H1 (cell line): Measurements from ENCODE around the gene SLC24A4. TPM values are rescaled to one million over a fixed set of nuclear protein-coding genes. Genes with fewer than 3 reads are reported as not detected.

Experiments
- CTCF ChIA-PET: fragments of 300-600 bp; sonication (Branson Sonifier 250); formaldehyde crosslinking; loops from one replicate; lab custom pipeline; 2021; ENCODE audit not compliant: partially characterized antibody; lab: Charles Lee
- POLR2A ChIA-PET: fragments of 300-600 bp; sonication (Branson Sonifier 250); formaldehyde crosslinking; loops from one replicate; lab custom pipeline; 2021; ENCODE audit warnings: inconsistent platforms; ENCODE audit not compliant: partially characterized antibody; lab: Charles Lee
- DNase-seq, 2 experiments: peaks; one replicate each; pipeline versions ENCODE4 v3.0.0 to v3.0.0-alpha.2; 2010 to 2022; ENCODE audit warnings: low spot score in 2 of 2, low read depth in 1 of 2, mixed read lengths in 1 of 2
- FAIRE-seq: peaks from 2 replicates; lab custom pipeline; 2011; peaks lifted over from hg19 to GRCh38; lab: Jason Lieb, UNC
- H2AFZ ChIP-seq: 2 replicates; pipeline ENCODE4 v1.8.1; 2012; ENCODE audit warnings: low read length, inconsistent platforms
- H2AK5ac ChIP-seq: 2 replicates; pipeline ENCODE4 v1.6.1; 2013; ENCODE audit warnings: low read depth, low read length
- H2BK120ac ChIP-seq: replicated peaks from 2 replicates; pipeline ENCODE3; 2013; ENCODE audit warnings: low read depth, low read length, inconsistent platforms
- H2BK12ac ChIP-seq: 2 replicates; pipeline ENCODE4 v1.6.1; 2013; ENCODE audit warnings: low read depth, low read length
- H2BK15ac ChIP-seq: 2 replicates; pipeline ENCODE4 v1.6.1; 2013; ENCODE audit warnings: low read length
- H2BK20ac ChIP-seq: 2 replicates; pipeline ENCODE4 v1.6.1; 2013; ENCODE audit warnings: low read length
- H2BK5ac ChIP-seq: 2 replicates; pipeline ENCODE4 v1.6.1; 2013; ENCODE audit warnings: low read depth, low read length
- H3K14ac ChIP-seq: 2 replicates; pipeline ENCODE4 v1.6.1; 2013; ENCODE audit warnings: inconsistent platforms; ENCODE audit not compliant: insufficient read length
- H3K18ac ChIP-seq: 2 replicates; pipeline ENCODE4 v1.6.1; 2013; ENCODE audit warnings: low read length; ENCODE audit errors: extremely low read depth
- H3K23ac ChIP-seq: 2 replicates; pipeline ENCODE4 v1.6.1; 2013; ENCODE audit warnings: inconsistent platforms; ENCODE audit not compliant: insufficient read length
- H3K23me2 ChIP-seq: 2 replicates; pipeline ENCODE4 v1.6.1; 2013; ENCODE audit warnings: low read depth, low read length
- H3K27ac ChIP-seq: 2 replicates; pipeline ENCODE4 v1.6.1; 2011; ENCODE audit warnings: low read depth, low read length, inconsistent platforms
- H3K27me3 ChIP-seq, 4 experiments: replicated peaks in 1 of 4; 1 replicate in 1 of 4; 2 replicates in 3 of 4; pipeline versions ENCODE4 v1.6.1 to v1.8.1; 2011 to 2013; ENCODE audit warnings: low read length in 3 of 4, mild to moderate bottlenecking in 3 of 4, inconsistent platforms in 2 of 4, mixed read lengths in 2 of 4, moderate library complexity in 1 of 4; ENCODE audit not compliant: control insufficient read depth in 3 of 4, insufficient read depth in 3 of 4; ENCODE audit errors: extremely low read depth in 1 of 4
- H3K36me3 ChIP-seq, 4 experiments: 2 replicates each; pipeline versions ENCODE4 v1.6.1 to v1.8.1; 2011 to 2013; ENCODE audit warnings: mild to moderate bottlenecking in 4 of 4, low read length in 3 of 4, moderate library complexity in 2 of 4, control low read depth in 1 of 4, inconsistent platforms in 1 of 4; ENCODE audit not compliant: insufficient read depth in 4 of 4, control insufficient read depth in 2 of 4
- H3K4ac ChIP-seq: replicated peaks from 2 replicates; pipeline ENCODE3; 2013; ENCODE audit warnings: low read length, low read depth, mixed read lengths, inconsistent platforms; ENCODE audit not compliant: insufficient read length
- H3K4me1 ChIP-seq, 4 experiments: replicated peaks in 1 of 4; 1 replicate in 1 of 4; 2 replicates in 3 of 4; pipeline versions ENCODE4 v1.6.1 to v1.8.1; 2011 to 2013; ENCODE audit warnings: low read length in 3 of 4, inconsistent platforms in 2 of 4, mixed read lengths in 1 of 4; ENCODE audit not compliant: insufficient read depth in 4 of 4, control insufficient read depth in 3 of 4
- H3K4me2 ChIP-seq, 2 experiments: 2 replicates each; pipeline versions ENCODE4 v1.6.1 to v1.8.1; 2011 to 2013; ENCODE audit warnings: low read depth in 2 of 2, low read length in 2 of 2, control low read depth in 1 of 2, inconsistent platforms in 1 of 2, mild to moderate bottlenecking in 1 of 2; ENCODE audit not compliant: insufficient read depth in 1 of 2
- H3K4me3 ChIP-seq, 4 experiments: fragments of 200-600, 300-600 bp in 1 of 4; sonication (generic), shearing (Covaris generic), sonication (Bioruptor Twin) in 1 of 4; 2 replicates each; pipeline versions ENCODE4 v1.5.1 to v1.8.1; 2011 to 2016; ENCODE audit warnings: low read length in 4 of 4, low read depth in 3 of 4, control low read depth in 2 of 4, inconsistent platforms in 2 of 4, mild to moderate bottlenecking in 2 of 4, mixed read lengths in 1 of 4, moderate library complexity in 1 of 4; ENCODE audit not compliant: insufficient read depth in 2 of 4; ENCODE audit errors: extremely low read depth in 1 of 4
- H3K56ac ChIP-seq: replicated peaks from 2 replicates; pipeline ENCODE3; 2013; ENCODE audit warnings: low read depth, mild to moderate bottlenecking, mixed read lengths, low read length, inconsistent platforms; ENCODE audit not compliant: insufficient read length
- H3K79me1 ChIP-seq: 2 replicates; pipeline ENCODE4 v1.6.1; 2013; ENCODE audit warnings: low read depth, low read length, control low read depth
- H3K79me2 ChIP-seq, 2 experiments: 2 replicates each; pipeline versions ENCODE4 v1.6.1 to v1.8.1; 2012 to 2013; ENCODE audit warnings: low read length in 2 of 2, mild to moderate bottlenecking in 2 of 2, inconsistent platforms in 1 of 2; ENCODE audit not compliant: insufficient read depth in 2 of 2, control insufficient read depth in 1 of 2
- H3K9ac ChIP-seq, 4 experiments: replicated peaks in 1 of 4; 1 replicate in 1 of 4; 2 replicates in 3 of 4; pipeline versions ENCODE4 v1.6.1 to v1.8.1; 2011 to 2013; ENCODE audit warnings: low read depth in 3 of 4, low read length in 3 of 4, control low read depth in 2 of 4, mild to moderate bottlenecking in 2 of 4, moderate library complexity in 2 of 4, inconsistent platforms in 1 of 4; ENCODE audit errors: extremely low read depth in 1 of 4
- H3K9me3 ChIP-seq, 2 experiments: 2 replicates each; pipeline versions ENCODE4 v1.6.1 to v1.8.1; 2012 to 2013; ENCODE audit warnings: mild to moderate bottlenecking in 2 of 2, moderate library complexity in 2 of 2, control low read depth in 1 of 2, inconsistent platforms in 1 of 2, low read depth in 1 of 2, low read length in 1 of 2, mixed read lengths in 1 of 2; ENCODE audit not compliant: insufficient read depth in 2 of 2
- H4K20me1 ChIP-seq, 2 experiments: replicated peaks in 1 of 2; 2 replicates each; pipeline versions ENCODE3 to v1.8.1; 2011 to 2013; ENCODE audit warnings: inconsistent platforms in 2 of 2, low read length in 2 of 2, mild to moderate bottlenecking in 1 of 2; ENCODE audit not compliant: insufficient read depth in 2 of 2, control insufficient read depth in 1 of 2
- H4K5ac ChIP-seq: 2 replicates; pipeline ENCODE4 v1.6.1; 2013; ENCODE audit warnings: low read length, low read depth, mixed read lengths, inconsistent platforms; ENCODE audit not compliant: insufficient read length
- H4K8ac ChIP-seq: 2 replicates; pipeline ENCODE4 v1.8.0; 2013; ENCODE audit warnings: mild to moderate bottlenecking, moderate library complexity, low read length, inconsistent platforms; ENCODE audit not compliant: insufficient read depth; ENCODE audit errors: extremely low read depth
- H4K91ac ChIP-seq: replicated peaks from 2 replicates; pipeline ENCODE3; 2013; ENCODE audit warnings: low read length, mixed read lengths, inconsistent platforms; ENCODE audit not compliant: insufficient read length
- FOSL1 ChIP-seq: IDR thresholded peaks from 2 replicates; pipeline ENCODE4 v1.6.1; 2011; ENCODE audit warnings: mild to moderate bottlenecking, low read depth, low read length, moderate library complexity; ENCODE audit not compliant: insufficient read depth
- GABPA ChIP-seq: IDR thresholded peaks from 2 replicates; pipeline ENCODE4 v1.6.1; 2011; ENCODE audit warnings: mild to moderate bottlenecking, low read length, moderate library complexity, borderline replicate concordance; ENCODE audit not compliant: insufficient read depth
- JUN ChIP-seq: IDR thresholded peaks from 2 replicates; pipeline ENCODE4 v1.6.1; 2011; ENCODE audit warnings: low read depth, mild to moderate bottlenecking, improper control_type of control experiment, low read length
- KDM5A ChIP-seq: fragments of 200-600 bp; IDR thresholded peaks from 2 replicates; pipeline ENCODE4 v1.7.1; 2012; ENCODE audit warnings: mild to moderate bottlenecking, low read length, inconsistent platforms, mixed read lengths
- POU5F1 ChIP-seq: IDR thresholded peaks from 2 replicates; pipeline ENCODE4 v1.6.1; 2011; ENCODE audit warnings: low read depth, mild to moderate bottlenecking, low read length, moderate library complexity
- SP1 ChIP-seq: IDR thresholded peaks from 2 replicates; pipeline ENCODE4 v1.6.1; 2011; ENCODE audit warnings: low read depth, low read length
- TAF7 ChIP-seq: optimal IDR thresholded peaks from 2 replicates; pipeline ENCODE3; 2011; ENCODE audit warnings: low read depth, mild to moderate bottlenecking, inconsistent platforms, low read length, moderate library complexity, borderline replicate concordance
- TCF12 ChIP-seq: IDR thresholded peaks from 2 replicates; pipeline ENCODE4 v1.6.1; 2011; ENCODE audit warnings: low read depth, mild to moderate bottlenecking, low read length
- WGBS, 2 experiments: shearing (Covaris generic) in 1 of 2; methylation state at CpG; one replicate each; pipeline versions ENCODE4 v1.1.6 to v1.1.7; 2013 to 2015; ENCODE audit warnings: low lambda C conversion rate in 2 of 2, mixed read lengths in 2 of 2, inconsistent platforms in 1 of 2, low coverage in 1 of 2, missing lambda C conversion rate in 1 of 2; ENCODE audit not compliant: insufficient replicate concordance in 2 of 2, insufficient coverage in 1 of 2, insufficient read length in 1 of 2; ENCODE audit errors: extremely low coverage in 1 of 2, missing lambda C conversion rate in 1 of 2; 5-methylcytosine and 5-hydroxymethylcytosine counted together
- polyA plus RNA-seq, 7 experiments: library from polyadenylated mRNA; depleted of rRNA in 3 of 7; stranded (reverse) in 5 of 7; unstranded in 2 of 7; fragments of >200 nt in 5 of 7; fragments of 200-250 nt in 2 of 7; gene quantifications; 1 replicate in 5 of 7; 2 replicates in 1 of 7; 4 replicates in 1 of 7; pipeline versions ENCODE4 v1.2.1 to v1.2.3, GENCODE V29; 2011 to 2013; ENCODE audit warnings: missing spikeins in 2 of 7, mixed read lengths in 2 of 7
- total RNA-seq: library from RNA; stranded (reverse); fragmentation: NEBNext Ultra II Directional; extraction: Animal tissue kit (Norgen Biotek cat#: 25700); gene quantifications from 2 replicates; pipeline ENCODE4 v1.2.1, GENCODE V29; 2021
- TF ChIP-seq, protein P1 (sequence below): IDR thresholded peaks from 2 replicates; pipeline ENCODE4 v1.6.1; 2011; ENCODE audit warnings: low read length, improper control_type of control experiment
- TF ChIP-seq, protein P2 (sequence below): IDR thresholded peaks from 2 replicates; pipeline ENCODE4 v1.6.1; 2012; ENCODE audit warnings: low read length, inconsistent platforms

The SLC24A4 gene
- total and polyA plus RNA-seq, 2 of the 8 experiments (the other 6 are each of a cell fraction or from before 2014, with no cell fraction given) = 0.27 to 0.89 TPM

DNA sequence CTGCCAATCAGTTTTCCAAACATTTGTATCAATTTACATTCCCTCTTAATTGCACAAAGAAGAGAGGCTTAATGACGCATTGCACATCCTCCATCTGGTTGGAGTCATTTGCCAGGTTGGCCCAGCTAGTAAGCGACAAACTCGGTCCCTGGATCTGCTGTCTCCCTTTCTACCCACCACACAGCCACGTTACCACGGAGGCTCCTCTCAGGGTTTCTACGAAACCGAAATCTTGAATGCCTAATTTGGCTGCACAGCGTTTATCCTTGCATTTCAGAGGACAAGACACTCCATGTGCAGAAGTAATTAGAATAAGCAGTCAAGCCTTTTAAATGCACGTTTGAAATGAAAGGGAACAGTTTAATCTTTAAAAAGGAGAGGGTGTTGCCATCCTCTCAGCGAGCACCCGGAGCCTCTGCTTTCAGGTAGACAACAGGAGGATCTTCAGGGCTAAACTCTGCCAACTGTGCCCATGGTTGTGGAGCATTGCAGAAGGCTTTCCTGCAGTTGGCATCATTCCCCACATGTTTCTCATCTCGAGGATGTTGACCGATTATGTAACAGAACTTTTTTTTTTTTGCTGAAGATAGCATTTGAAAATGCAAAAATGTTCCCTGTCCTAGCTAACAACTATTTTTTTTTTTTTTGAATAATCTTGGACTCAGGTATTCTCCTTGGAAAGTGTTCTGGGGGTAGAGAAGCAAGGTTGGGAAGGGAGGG is 37.8 kb downstream of the SLC24A4 start:
- no peak overlapping the region for H3K14ac ChIP-seq
- no peak overlapping the region for H3K18ac ChIP-seq
- H3K27me3 ChIP-seq = no peaks in the 10 kb centered on the region
- no peak overlapping the region for H3K23ac ChIP-seq
- H4K20me1 ChIP-seq = no peaks in the 10 kb centered on the region
- no peak overlapping the region for H2BK20ac ChIP-seq
- no peak overlapping the region for H2BK12ac ChIP-seq
- no peak overlapping the region for H2BK15ac ChIP-seq
- H3K4ac ChIP-seq = no peak overlapping the region
- H3K27ac ChIP-seq = no peak overlapping the region
- H2BK5ac ChIP-seq = no peak overlapping the region
- H3K56ac ChIP-seq = no peak overlapping the region
- no peaks in the 10 kb centered on the region for H3K79me1 ChIP-seq
- POLR2A ChIA-PET = no interaction called here
- CTCF ChIA-PET = interaction anchor here (0.6 to 2.8 kb wide), 2 partner anchors 8 to 820 kb away, joined by 3 to 26 read pairs; no protein-coding TSS in a partner anchor
- H3K9me3 ChIP-seq = no peaks in the 10 kb centered on the region
- FAIRE-seq (no peak), DNase-seq (no peak)
- no peaks in the 10 kb centered on the region for H3K36me3 ChIP-seq
- H2AK5ac ChIP-seq = no peak overlapping the region
- no peak overlapping the region; a peak in 1 of 7 replicates for H3K9ac ChIP-seq
- no peak overlapping the region for H2BK120ac ChIP-seq
- H2AFZ ChIP-seq = no peak overlapping the region
- no peak overlapping the region for H4K91ac ChIP-seq
- H3K4me2 ChIP-seq = no peak overlapping the region
- H3K79me2 ChIP-seq = no peaks in the 10 kb centered on the region
- H4K5ac ChIP-seq = no peak overlapping the region
- no peak overlapping the region for H3K4me3 ChIP-seq
- no peak overlapping the region for H4K8ac ChIP-seq
- H3K23me2 ChIP-seq = no peaks in the 10 kb centered on the region
- WGBS, 2 experiments = 85% methylated on average over 13 of the region's 13 CpGs; no CpG with 5 or more reads in 1 of the 2 experiments
- H3K4me1 ChIP-seq = no peaks in the 10 kb centered on the region
- TF ChIP-seq SP1 (no peak), TCF12 (no peak), GABPA (no peak), FOSL1 (no peak), KDM5A (no peak), JUN (no peak), POU5F1 (no peak), TAF7 (no peak)
- TF ChIP-seq, protein P1, sequence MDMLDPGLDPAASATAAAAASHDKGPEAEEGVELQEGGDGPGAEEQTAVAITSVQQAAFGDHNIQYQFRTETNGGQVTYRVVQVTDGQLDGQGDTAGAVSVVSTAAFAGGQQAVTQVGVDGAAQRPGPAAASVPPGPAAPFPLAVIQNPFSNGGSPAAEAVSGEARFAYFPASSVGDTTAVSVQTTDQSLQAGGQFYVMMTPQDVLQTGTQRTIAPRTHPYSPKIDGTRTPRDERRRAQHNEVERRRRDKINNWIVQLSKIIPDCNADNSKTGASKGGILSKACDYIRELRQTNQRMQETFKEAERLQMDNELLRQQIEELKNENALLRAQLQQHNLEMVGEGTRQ = no peak
- TF ChIP-seq, protein P2, sequence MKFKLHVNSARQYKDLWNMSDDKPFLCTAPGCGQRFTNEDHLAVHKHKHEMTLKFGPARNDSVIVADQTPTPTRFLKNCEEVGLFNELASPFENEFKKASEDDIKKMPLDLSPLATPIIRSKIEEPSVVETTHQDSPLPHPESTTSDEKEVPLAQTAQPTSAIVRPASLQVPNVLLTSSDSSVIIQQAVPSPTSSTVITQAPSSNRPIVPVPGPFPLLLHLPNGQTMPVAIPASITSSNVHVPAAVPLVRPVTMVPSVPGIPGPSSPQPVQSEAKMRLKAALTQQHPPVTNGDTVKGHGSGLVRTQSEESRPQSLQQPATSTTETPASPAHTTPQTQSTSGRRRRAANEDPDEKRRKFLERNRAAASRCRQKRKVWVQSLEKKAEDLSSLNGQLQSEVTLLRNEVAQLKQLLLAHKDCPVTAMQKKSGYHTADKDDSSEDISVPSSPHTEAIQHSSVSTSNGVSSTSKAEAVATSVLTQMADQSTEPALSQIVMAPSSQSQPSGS = no peak
